Effector CD4-positive, alpha-beta T cell (primary cell): ENCODE measurements around the gene ZNF784.
"Not testable (repeated sequence)": the region's sequence is repeated elsewhere in the genome, so short reads cannot be mapped to it uniquely, and the experiment has no call there.

ENCODE experiments used
- DNase-seq: peaks from one replicate; pipeline ENCODE4 v3.0.0-alpha.2; 2020

Gene ZNF784

DNA sequence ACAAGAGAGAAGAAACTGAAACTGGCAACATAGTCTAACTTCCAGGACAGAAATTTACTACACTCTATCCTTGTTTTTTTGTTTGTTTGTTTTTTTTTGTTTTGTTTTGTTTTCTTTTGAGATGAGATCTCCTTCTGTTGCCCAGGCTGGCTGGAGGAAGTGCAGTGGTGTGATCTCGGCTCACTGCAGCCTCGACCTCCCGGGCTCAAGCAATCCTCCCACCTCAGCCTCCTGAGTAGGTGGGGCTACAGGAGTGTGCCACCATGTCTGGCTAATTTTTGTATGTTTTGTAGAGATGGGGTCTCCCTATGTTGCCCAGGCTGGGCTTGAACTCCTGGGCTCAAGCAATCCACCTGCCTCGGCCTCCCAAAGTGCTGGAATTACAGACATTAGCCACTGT is 42.1 kb downstream of the ZNF784 start:
- not testable (repeated sequence) for DNase-seq

DNA sequence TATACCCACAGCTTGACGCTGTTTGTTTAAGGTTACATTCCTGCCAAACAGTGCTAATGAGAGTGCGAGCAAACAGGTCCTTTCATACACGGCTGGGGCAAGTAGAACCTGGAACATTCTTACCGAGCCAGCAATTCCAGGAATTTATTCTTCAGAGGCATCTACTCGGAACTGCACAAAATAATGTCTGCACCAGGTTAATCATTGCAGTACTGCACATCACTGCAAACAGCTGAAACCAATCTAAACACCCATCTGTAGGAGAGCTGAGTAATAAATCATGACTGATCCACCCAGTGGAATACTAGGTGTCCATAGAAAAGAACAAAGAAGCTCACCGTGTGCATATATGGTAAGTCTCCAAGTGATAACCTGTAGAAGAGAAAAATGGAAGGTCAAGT is 42.5 kb downstream of the ZNF784 start:
- DNase-seq = no peak

DNA sequence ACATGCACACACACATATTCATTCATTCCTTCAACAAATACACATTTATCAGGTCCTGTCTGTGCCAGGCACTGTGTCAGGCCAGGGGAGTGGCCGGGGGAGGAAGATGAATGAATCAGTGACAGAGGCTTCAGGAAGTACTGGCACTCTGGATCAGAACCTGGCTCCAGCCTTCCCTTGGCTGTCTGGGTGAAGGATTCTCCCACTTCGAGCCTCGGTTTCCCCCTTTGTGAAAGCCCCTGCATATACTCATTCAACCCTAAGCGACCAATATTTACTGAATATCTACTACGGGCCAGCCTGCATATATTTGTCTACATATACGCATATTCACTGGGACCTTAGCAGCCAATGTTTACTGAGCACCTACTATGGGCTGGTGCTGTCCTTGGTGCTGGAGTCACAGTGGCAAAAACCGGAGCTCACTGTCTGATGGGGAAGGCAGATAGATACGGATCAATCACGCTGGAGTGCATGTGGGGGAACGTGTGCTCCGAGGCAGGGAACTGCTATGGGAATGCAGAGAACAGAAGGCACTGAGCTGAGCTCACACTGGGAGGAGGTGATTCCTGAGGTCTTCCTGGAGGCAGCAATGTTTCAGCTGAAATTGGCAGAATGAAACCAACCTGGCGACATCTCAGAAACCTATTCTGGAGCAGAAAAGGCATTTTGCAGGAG is 43.1 kb downstream of the ZNF784 start:
- DNase-seq = no peak

DNA sequence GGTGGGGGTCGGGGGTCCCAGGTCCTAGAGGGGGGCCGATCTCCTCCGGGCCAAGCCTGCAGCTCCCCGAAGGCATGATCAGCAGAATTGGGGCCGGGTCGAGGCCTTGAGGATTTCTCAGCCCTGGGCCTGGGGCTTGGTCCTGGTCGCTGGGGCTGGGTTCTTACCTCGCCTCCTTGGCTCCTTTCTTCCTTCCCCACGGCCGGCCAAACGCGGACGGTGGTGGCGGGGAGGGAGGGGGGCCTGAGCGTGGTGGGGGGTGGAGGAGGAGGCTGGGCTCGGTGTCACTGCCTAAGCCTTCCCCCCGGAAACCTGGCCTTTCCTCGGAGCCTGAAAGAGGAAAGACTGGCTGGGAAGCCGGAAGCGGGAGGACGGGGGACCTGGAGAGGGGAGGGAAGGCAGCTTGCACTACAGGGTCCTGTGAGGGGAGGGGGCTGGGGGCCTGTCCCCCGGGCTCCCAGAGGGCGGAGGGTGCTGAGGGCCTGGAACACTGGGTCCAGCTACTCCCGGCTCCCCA is 43.7 kb downstream of the ZNF784 start, which contains the start of gene ZNF579:
ZNF579 (minus strand) TSS at position 221 of the 517 bp plus-strand sequence. CDS start 1,209 bp downstream, outside the sequence.
- DNase-seq = peak; percentile 59

DNA sequence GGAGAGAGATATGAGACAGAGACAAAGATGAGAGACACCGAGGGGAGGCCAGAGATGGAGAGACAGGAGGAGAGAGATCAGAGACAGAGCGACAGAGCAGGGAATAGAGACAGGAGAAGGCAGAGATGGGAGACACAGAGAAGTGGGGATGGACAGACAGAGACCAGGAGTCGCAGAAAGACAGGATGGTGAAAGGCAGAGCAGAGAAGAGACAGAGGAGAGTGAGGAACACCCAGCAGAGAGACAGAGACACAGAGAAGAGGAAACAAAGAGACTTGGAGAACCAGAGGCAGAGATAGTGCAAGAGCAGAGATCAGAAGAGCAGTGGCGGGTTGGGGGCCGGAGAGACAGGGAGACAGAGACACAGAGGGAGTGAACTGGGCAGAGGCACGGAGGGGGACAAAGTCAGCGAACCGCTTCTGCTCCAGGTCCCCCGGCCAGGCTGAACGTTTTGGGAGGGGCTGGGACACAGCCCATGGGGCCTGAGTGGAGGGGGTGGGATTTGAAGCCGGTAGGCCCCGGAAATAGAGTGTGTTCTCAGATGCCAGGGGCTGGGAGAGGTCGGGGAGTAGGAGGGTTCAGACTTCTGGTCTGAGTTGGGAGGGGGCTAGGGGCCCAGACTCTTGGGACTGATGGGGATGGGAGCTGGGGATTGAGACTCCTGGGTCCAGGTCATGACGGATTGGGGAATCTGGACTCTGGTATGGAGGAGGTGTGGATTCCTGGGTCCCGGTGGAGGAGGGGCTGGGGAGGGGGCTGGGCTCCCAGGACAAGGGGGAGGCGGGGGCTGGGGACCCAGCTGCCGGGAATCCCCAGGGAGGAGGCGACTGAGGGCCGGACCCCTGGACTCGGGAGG is 44.4 kb downstream of the ZNF784 start:
- no peak for DNase-seq

DNA sequence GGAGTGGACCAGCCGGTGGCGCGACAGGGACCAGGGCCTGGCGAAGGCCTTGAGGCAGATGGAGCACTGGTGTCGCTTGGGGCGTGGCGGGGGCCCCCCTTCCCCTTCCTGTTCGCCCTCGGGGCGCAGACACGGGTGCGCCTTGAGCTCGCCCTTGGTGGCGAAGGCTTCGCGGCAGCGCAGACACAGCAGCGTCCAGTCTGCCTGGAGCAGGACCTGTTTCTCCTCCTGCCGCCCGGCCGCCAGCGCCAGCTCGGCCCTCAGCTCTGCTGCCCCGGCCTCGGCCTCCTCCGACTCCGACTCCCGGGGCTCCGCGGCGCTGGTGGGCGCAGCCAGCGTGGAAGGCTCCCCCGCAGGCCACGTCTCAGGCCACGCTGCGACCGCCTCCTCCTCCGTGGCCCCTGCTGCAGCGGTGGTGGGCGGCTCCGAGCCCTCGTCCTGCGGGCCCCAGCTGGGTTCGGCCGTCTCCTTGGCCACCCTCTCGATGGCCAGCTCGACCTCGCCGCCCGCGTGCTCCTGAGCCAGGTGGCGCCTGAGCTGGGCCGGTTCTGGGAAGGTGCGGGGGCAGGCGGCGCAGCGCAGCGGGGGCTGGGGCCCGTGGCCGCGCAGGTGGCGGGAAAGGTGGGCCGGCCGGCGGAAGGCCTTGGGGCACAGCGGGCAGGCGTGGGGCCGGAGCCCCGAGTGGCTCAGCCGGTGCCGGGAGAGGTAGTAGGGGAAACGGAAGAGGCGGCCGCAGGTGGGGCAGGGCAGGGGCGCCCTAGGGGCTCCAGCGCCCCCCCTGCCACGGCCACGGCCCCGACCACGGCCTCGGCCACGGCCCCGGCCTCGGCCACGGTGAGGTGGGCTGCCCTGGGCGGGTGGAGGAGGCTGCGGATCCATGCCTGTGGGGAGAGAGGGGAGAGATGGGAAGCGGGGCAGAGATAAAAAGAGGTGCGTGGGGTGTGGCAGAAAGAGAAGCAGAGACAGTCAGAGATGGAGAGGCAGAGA is 45.3 kb downstream of the ZNF784 start:
- no peak for DNase-seq

DNA sequence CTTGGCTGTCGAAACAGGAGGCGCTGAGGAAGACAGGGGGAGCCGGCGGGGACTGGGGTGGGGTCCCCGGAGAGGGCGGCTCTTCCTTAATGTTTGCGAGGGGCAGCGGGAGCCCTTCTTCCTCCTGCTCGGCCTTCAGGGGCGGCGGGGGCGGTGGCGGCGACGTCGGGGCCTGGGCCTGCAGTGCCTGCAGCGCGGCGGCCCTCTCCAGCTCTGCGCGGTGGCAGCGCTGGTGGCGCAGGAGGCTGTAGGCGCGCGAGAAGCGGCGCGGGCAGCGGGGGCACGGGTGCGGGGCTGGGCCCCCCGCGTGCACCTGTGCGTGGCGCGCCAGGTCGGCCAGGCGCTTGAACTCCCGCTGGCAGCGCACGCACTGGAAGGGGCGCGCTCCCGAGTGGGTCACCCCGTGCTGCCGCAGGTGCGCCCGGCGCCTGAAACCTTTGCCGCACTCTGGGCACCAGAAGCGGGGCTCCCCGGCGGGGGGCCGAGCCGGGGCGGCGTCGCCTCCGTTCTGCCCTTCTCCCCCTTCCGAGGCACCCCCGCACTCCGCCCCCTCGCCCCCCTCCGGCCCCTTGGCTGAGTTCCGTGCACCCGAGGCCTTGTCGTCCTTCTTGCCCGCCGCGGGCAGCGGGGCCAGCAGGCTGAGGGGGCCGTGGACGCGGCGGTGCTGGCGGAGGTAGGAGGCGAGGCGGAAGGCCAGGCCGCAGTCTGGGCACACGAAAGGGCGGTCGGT is 46.2 kb downstream of the ZNF784 start:
- DNase-seq = no peak

DNA sequence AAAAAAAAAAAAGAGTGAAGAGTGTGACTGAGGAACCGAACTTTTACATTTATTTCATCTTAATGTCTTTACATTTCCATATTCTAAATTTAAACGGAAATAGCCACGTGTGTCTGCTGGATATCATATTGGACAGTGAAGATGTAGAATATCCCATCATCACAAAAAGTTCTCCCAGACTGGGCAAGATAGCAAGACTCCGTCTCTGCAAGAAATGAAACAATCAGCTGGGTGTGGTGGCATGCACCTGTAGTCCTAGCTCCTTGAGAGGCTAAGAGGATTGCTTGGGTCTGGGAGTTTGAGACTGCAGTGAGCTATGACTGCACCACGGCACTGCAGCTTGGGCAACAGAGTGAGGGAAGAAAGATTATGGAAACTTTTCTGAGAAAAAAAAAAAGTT is 47.6 kb downstream of the ZNF784 start:
- no peak for DNase-seq

DNA sequence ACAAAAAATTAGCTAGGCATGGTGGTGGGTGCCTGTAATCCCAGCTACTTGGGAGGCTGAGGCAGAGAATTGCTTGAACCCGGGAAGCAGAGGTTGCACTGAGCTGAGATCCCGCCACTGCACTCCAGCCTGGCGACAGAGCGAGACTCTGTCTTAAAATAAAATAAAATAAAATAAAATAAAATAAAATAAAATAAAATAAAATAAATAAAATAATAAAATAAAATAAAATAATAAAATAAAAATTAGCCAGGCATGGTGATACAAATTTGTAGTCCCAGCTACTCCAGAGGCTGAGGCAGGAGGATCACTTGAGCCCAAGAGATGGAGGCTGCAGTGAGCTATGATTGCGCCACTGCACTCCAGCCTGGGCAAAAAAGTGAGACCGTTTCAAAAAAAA is 50.4 kb downstream of the ZNF784 start:
- not testable (repeated sequence) for DNase-seq
